ENCODE measurements around the gene GPR152.
"Not testable (repeated sequence)": the region's sequence is repeated elsewhere in the genome, so short reads cannot be mapped to it uniquely, and the experiment has no call there.

The GPR152 gene

DNA sequence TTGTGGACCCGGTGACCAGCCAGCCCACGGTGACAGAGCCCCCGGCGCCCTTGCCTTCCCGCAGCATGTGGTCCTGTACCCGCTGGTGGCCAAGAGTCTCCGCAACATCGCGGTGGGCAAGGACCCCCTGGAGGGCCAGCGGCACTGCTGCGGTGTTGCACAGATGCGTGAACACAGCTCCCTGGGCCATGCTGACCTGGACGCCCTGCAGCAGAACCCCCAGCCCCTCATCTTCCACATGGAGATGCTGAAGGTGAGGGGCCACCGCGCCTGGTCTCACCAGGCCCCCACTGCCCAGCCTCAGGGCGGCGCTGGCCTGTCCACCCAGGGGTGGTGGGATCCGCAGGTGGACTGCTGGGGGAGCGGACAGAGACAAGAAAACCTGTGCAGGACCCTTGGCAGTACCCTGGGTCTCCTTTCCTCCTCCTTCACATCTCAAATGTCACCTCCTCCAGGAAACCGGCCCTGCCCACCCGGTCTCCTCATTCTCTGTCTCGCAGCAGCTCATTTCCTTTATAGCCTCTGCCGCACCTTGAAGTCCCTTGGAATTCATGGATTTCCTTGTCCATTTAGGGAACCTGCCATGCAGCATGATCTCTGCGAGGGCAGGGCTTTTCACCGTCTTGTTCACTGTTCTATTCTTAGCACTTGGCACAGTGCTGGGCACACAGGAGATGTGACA, 36.8 kb upstream of the GPR152 start:
- no peak for DNase-seq (ENCODE audit: low read depth in 2 of 2)

DNA sequence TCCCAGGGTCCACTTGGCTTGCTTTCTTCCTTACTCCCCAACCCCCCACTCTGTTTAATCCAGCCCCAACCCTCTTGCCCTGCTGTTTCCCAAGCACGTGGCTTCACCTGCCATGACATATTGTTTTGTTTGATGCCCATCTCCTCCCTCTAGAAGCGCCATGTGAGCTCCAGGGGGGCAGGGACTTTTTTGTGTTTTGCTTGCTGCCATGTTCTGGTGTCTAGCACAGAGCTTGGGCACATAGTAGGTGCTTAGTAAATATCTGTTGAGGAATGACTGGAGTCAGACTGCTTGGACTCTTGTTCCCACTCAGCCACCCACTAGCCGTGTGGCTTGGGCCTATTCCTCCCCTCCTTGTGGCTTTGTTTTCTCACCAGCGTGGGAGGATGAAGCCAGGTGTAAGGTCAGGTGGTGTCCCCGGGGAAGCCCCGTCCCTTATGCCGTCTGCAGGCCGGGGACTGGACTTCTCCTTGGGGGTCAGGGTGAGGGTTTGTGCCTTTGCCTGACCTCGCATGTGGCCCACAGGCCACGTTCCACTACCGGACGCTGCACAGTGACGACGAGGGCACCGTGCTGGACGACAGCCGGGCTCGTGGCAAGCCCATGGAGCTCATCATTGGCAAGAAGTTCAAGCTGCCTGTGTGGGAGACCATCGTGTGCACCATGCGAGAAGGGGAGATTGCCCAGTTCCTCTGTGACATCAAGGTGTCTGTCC, 34.1 kb upstream of the GPR152 start:
- DNase-seq (ENCODE audit: low read depth in 2 of 2), result no peak

DNA sequence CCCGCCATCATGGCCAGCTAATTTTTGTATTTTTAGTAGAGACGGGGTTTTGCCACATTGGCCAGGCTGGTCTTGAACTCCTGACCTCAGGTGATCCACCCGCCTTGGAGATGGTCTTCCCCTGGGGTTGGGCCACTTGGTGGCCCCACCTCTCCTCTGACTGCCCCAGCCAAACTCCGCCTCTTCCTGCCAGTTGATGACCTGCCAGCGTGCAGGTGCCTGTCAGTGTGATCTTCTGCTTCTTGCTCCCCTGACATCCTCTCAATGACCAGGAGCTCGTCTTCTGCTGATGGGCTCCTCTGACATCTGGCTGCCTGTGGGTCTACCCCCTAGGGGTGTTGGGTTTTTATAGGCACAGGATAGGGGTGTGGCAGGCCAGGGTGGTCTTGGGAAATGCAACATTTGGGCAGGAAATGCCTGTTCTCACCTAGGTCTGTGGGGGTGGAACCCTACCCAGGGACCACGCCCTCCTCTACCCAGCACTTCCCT, 33.4 kb upstream of the GPR152 start:
- DNase-seq (ENCODE audit: low read depth in 2 of 2), result not testable (repeated sequence)

DNA sequence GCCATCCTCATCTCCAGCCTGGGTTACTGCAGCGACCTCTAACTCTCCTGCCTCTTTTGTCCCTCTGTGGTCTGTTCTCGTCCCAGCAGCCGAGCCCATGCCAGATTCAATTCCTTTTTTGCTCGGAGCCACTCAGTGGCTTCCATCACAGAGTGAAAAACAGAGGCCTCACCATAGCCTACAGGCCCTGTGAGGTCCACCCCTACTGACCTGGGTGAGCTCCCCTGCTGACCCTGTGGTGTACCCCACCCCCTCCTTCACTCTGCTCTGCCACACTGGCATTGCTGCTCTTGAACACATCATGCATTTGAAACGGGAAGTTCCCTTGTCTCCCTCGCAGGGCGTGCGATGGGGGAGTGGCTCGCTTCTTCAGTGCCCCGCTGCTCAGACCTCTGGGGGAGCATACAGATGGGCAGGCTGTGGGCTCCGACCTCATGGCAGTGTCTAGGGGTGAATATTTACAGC, 32.4 kb upstream of the GPR152 start:
- DNase-seq (ENCODE audit: low read depth in 2 of 2), result no peak

DNA sequence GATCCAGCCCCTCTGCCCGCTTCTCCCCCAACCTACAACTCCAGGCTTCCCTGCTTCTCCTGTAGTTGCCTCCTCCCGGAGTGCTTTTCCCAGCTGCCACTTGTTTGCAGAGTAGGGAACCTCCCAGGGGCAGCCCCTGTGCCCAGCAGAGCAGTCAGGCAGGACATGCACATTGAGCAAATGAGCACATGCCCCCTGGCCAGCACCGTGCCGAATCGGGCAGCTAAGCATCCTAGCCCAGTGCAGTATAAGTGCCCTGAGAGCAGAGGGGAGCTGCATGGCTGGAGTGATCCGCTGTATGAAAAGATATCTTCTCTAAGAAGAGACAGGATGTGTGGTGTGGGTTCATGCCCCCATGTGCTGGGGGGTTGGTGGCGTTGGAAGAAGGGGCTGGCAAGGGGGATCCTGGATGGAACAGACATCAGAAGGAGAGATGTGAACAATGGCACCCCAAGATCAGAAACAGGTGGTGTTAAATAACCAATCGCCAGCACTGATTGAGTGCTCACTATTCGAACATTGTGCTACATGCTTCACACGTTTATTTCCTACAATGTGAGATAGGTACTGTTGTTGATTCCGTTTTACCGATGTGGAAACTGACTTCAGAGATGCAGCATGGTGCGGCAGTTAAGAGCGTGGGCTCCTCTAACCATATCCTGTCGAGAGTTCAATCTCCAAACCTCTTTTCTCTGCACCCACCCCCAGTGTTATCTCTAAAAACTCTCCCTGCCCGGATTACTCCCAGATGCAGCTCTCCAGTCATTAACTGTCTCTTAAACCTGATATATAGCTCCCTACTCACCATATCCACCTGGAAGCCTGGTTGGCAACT, 31.5 kb upstream of the GPR152 start:
- no peak for DNase-seq (ENCODE audit: low read depth in 2 of 2)

DNA sequence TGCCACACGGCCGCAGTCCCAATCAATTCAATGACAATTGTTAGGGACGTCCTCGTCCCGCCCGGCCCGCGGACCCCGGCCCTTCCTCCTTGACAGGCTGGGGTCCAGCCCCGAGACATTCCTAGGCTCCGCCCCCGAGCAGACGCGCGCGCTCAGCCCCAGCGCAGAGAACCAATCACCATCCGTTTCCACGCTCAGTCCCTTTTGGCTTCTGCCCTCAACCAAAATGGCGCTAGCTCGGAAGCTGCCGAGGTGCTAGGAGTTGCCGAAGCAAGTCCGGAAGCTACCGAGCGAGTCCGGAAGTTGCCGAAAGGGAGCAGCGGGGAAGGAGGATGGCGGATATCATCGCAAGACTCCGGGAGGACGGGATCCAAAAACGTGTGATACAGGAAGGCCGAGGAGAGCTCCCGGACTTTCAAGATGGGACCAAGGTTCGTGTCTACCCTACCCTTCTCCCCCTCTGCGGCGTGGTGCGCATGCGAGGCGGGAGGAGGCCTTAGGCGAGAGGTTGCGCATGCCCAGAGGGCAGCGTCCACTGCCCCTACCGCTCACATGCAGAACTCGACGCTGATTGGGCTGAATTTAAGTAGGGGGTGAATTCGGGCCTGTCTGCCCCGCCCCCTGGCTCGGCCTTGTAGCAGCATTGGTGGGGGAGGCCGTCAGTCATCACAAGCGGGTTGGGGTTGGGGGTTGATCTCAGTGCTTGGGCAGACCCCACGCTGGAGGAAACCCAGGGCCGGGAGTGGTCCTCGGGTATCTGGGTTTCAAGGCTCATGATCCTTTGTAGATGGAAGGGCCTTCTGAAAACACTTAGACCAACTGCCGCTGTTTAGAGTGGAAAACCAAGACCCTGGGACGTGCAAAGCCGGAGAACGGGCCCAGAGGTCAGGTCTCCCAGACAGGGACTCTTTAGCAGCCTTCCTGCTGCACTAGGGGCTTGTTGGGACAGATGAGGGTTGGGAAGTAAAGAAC, 30.6 kb upstream of the GPR152 start, which contains the start of gene AIP:
Gene AIP, plus strand, starts transcription at position 200 of the 972 bp plus-strand sequence. Its CDS starts 133 bp downstream, at position 333.
- peak; percentile 89 to 94 for DNase-seq (ENCODE audit: low read depth in 2 of 2)

DNA sequence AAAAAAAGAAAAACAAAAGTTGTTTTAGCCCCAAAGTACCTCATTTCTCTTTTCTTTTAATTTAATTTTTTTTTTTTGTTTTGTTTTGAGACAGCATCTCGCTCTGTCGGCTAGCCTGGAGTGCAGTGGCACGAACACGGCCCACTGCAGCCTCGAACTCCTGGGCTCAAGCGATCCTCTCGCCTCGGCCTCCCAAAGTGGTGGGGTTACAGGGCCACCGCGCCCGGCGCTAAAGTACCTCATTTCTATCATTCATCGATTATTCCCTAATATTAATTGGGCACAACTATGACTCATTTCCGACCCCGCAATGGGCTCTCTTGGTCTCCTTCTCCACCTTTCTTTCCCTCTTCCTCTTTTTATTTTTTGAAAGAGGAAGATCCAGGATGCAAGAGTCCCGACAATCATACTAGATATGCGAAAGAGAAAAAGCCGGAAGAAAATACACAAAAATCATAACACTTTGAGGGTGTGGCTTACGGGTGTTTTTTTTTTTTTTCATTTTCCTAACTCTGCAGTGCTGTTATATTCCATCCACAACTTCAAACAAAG, 29.8 kb upstream of the GPR152 start:
- no peak for DNase-seq (ENCODE audit: low read depth in 2 of 2)

DNA sequence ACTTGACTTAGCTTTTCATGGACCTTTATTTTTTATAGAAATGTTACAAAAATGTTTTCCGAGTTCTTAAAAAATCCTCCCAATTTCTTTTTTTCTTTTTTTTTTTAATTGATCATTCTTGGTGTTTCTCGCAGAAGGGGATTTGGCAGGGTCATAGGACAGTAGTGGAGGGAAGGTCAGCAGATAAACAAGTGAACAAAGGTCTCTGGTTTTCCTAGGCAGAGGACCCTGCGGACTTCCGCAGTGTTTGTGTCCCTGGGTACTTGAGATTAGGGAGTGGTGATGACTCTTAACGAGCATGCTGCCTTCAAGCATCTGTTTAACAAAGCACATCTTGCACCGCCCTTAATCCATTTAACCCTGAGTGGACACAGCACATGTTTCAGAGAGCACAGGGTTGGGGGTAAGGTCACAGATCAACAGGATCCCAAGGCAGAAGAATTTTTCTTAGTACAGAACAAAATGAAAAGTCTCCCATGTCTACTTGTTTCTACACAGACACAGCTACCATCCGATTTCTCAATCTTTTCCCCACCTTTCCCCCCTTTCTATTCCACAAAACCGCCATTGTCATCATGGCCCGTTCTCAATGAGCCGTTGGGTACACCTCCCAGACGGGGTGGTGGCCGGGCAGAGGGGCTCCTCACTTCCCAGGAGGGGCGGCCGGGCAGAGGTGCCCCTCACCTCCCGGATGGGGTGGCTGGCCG, 25.0 kb upstream of the GPR152 start:
- not testable (repeated sequence) for DNase-seq (ENCODE audit: low read depth in 2 of 2)

DNA sequence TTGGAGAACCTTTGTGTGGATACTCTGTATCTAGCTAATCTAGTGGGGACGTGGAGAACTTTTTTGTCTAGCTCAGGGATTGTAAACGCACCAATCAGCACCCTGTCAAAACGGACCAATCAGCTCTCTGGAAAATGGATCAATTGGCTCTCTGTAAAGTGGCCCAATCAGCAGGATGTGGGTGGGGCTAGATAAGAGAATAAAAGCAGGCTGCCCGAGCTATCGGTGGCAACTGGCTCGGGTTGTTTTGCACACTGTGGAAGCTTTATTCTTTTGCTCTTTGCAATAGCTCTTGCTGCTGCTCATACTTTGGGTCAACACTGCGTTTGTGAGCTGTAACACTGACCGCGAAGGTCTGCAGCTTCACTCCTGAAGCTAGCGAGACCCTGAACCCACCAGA, 24.2 kb upstream of the GPR152 start:
- not testable (repeated sequence) for DNase-seq (ENCODE audit: low read depth in 2 of 2)

DNA sequence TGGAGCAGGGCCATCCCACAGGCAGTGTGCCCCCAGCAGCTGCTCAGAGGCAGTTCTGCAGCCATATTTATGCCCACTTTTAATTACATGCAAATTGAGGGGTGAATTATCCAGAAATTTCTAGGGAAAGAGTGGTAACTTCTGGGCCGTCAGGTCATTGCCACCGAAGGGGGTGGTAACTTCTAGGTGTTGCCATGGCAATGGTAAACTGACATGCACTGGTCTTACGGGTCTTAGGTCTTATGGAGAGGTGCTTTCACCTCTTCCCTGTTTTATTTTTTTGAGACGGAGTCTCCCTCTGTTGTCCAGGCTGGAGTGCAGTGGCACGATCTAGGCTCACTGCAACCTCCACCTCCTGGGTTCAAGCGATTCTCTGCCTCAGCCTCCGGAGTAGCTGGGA, 20.4 kb upstream of the GPR152 start:
- no peak for DNase-seq (ENCODE audit: low read depth in 2 of 2)

DNA sequence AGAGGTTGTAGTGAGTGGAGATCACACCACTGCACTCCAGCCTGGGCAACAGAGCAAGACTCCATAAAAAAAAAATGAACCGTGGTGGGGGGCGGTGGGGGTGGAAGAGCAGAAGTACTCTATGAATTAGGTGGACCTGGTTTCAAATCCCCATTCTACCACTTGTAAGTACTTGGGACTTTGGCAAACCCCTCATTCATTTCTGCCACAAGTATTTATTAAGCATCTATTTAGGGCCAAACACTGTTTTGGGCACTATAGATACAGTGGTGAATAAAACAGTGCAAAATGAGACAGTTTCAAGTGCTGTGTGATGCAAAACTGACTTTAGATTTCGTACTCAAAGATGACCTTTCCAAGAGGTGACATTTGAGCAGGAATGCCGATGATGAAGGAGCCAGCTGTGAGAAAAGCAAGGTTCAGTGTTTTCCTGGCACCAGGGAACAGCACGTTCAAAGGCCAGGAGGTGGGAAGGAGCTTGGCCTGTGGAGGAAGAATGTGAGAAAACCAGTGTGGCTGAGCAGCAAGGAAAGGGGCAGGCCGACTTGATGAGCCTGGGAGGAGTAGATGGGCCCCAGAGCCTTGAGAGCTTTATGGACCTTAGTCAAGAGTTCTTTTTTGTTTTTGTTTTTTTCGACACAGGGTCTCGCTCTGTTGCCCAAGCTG, 17.9 kb upstream of the GPR152 start:
- no peak for DNase-seq (ENCODE audit: low read depth in 2 of 2)

DNA sequence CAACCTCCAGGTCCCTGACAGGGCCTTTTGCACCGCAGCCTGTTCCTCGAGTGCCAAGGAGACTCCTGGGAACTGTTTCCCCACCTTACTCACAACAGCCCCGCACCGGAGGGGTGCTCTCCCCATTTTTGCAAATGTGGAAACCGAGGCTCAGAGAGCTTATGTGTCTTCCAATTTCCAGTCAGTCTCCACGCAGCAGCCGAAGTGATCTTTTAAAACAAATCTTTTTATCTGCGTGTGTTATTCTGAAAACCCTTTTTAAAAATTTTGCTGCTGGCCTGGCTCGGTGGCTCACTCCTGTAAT, 16.9 kb upstream of the GPR152 start:
- DNase-seq (ENCODE audit: low read depth in 2 of 2), result no peak

DNA sequence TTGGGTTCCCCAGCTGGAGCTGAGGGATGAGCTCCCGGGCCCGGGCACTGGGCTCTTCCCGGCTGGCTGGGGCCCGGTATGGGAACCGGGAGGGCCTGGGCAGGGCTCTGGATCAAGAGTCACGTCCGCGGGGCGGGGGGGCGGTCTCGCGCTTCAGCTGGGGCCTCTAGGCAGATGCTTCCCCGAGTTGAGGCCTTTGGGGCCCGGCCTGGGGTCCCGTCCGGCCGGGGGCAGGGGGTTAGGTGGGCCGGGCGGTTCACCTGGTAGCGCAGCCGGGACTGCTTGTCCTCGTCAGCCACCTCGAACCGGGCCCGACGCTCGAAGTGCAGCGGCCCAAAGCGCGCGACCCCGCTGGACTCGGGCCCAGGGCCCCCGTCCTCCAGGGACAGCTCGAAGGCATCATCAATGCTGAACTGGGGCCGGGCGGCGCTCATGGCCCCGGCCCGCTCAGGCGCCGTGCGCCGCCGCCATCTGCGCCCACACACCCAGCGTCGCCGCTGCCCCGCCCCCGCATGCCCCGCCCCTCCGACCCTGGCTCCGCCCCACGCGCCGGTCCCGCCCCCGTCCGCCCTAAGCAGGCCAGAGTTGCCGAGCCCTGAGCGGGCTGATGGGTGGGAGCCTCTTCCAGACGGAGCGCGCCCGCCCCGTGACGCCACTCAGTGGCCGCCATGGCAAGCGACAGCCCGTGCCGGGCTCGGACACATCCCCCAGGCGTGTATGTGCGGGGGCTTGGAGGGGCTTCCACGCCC, 16.4 kb upstream of the GPR152 start, which contains the start of gene TMEM134:
Gene TMEM134, minus strand, starts transcription at position 493 of the 749 bp plus-strand sequence. Its CDS starts 59 bp downstream, at position 434.
- peak; percentile 80 to 84 for DNase-seq (ENCODE audit: low read depth in 2 of 2)

DNA sequence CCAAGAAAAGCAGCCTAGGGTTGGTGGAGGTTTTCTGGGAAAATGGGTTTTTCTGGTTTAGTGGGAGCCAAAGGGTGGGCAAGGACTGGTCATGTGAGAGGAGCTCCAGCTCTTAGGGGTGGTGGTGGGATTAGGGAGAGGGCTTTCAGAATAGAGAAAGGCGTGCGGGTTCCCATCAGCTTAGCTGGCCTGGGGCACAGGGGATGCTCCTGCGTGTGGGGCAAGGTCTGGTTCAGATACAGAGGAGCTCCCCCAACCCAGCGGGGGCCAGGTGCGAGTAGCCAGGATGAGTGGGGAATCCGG, 15.9 kb upstream of the GPR152 start:
- DNase-seq (ENCODE audit: low read depth in 2 of 2), result no peak

DNA sequence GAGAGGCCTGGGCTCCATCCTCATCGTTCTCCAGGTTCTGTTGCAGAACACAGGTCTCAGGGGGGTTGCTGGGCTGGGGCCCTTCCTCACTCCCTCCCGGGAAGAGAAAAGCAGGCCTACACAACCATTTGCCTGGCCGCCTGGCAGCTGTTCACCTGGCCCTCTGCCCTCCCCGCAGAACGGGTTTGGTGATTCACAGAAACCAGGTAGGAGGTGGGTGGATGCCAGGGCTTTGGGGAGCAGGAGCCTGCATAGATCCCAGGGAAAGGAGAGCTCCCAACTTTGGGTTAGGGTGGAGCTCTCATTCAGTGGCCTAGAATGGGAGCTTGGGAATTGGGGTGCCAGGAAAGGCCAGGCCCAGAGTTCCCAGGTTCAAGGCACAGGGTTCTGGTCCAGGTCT, 15.5 kb upstream of the GPR152 start:
- DNase-seq (ENCODE audit: low read depth in 2 of 2), result no peak

DNA sequence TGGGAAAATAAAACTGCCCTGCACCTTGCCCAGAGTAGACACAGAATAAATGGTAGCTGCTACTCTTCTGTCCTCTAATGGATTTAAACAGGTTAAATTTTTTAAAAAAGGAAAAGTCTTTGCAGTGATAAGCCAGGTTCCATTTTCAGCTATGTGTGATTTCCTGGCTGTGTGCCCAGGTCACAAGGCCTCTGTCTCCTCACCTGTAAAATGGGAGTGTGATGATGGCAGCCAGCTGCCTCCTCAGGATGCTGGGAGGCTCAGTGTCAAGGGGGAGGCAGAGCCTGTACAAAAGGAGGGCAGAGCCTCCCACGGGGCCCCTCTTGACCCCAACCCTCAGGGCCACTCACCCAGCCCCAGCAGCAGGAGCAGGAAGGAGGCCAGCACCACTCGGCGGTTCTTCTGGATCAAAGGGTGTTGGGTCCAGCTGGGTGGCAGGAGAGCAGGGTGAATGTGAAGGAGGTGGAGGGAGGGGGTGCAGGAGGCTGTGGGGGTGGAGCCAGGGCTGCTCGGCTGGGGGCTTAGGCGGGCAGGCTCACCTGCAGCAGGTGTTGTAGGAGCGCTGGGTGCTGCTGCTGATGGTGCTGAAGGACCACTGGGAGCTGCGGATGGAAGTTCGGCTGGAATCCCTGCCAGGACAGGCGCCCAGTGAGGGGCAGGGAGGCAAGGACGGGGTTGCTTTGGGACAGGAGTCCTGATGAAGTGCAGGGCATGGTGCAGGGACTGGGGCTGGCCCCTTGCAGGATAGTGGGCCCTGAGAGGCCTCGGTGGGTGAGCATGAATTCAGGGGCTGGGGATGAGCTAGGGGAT, 14.6 kb upstream of the GPR152 start:
- DNase-seq (ENCODE audit: low read depth in 2 of 2), result no peak

DNA sequence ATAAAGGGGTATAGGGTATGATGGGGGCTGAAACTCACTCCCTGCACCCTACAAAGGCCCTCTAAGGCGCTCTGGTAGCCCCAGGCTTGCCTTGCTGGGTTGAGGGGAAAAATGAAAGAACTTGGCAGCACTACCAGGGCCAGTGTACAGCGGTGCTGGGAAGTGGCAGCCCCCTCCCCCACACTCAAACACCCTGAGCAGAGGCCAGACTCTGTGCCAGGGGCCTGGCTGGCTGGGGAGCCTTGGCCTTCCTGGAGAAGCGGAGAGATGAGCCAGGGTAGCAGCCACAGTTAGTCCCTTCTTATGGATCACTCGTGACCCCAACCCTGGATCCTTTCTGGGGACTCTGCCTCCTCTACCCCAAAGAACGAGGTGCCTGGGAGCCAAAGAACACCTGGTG, 13.8 kb upstream of the GPR152 start:
- DNase-seq (ENCODE audit: low read depth in 2 of 2), result no peak

DNA sequence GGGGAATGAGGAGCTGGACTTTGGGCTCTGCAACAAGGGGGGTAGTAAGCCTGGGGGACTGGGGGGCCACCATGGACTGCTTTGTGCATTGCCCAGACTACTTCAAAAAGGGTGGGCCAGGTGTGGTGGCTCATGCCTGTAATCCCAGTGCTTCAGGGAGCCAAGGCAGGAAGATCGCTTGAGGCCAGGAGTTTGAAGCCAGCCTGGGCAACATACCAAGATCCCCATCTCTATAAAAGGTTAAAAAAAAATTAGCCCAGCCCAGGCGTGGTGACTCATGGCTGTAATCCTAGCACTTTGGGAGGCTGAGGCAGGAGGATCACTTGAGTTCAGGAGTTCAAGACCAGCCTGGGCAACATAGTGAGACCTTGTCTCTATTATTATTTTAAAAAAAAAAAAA, 13.0 kb upstream of the GPR152 start:
- DNase-seq (ENCODE audit: low read depth in 2 of 2), result not testable (repeated sequence)
